HepG2 (cell line): ENCODE measurements around the gene MRPL14. TPM values are rescaled to one million over a fixed set of nuclear protein-coding genes. Genes with fewer than 3 reads are reported as not detected.
A peak's percentile ranks its signal among the peaks of the same experiment; 100 is the strongest.

Experiments
- GABPA ChIP-seq, 2 experiments: IDR thresholded peaks; 2 replicates each; pipeline ENCODE4 v1.6.1; 2011 to 2016; ENCODE audit warnings: low read depth in 2 of 2, low read length in 1 of 2, missing biosample characterization in 1 of 2, missing genetic modification characterization in 1 of 2
- KAT7 ChIP-seq: IDR thresholded peaks from 2 replicates; pipeline ENCODE4 v1.6.1; 2018; ENCODE audit warnings: borderline replicate concordance, missing compliant biosample characterization
- NONO ChIP-seq, 2 experiments: fragments of 450-650 bp in 1 of 2; sonication (generic) in 1 of 2; formaldehyde crosslinking in 1 of 2; IDR thresholded peaks in 1 of 2; conservative IDR thresholded peaks in 1 of 2; 2 replicates each; pipeline versions ENCODE4 v1.6.1 to v1.8.0; 2017 to 2022; ENCODE audit warnings: mild to moderate bottlenecking in 1 of 2, missing genetic modification reagents in 1 of 2, moderate library complexity in 1 of 2
- RFX5 ChIP-seq: IDR thresholded peaks from 2 replicates; pipeline ENCODE4 v1.6.1; 2011; ENCODE audit warnings: low read depth, low read length, improper control_type of control experiment
- TBL1XR1 ChIP-seq: fragments of 150-350 bp; IDR thresholded peaks from 2 replicates; pipeline ENCODE4 v1.6.1; 2014; ENCODE audit warnings: borderline replicate concordance, low read length; ENCODE audit not compliant: partially characterized antibody
- TBX2 ChIP-seq: sonication (generic); formaldehyde crosslinking; IDR thresholded peaks from 2 replicates; pipeline ENCODE4 v1.5.0; 2020; ENCODE audit warnings: missing genetic modification reagents, mild to moderate bottlenecking, borderline replicate concordance
- TCF12 ChIP-seq, 2 experiments: fragments of 450-650 bp in 1 of 2; sonication (generic) in 1 of 2; formaldehyde crosslinking in 1 of 2; IDR thresholded peaks; 2 replicates each; pipeline versions ENCODE4 v1.6.1 to v1.8.0; 2017 to 2022; ENCODE audit warnings: antibody characterized with exemption in 1 of 2, mild to moderate bottlenecking in 1 of 2, missing genetic modification reagents in 1 of 2, moderate library complexity in 1 of 2
- TEAD3 ChIP-seq: optimal IDR thresholded peaks from 2 replicates; pipeline ENCODE3; 2016; ENCODE audit warnings: borderline replicate concordance
- YEATS4 ChIP-seq: sonication (generic); formaldehyde crosslinking; IDR thresholded peaks from 2 replicates; pipeline ENCODE4 v1.4.0; 2020; ENCODE audit warnings: missing genetic modification reagents, borderline replicate concordance
- ZNF121 ChIP-seq: sonication (generic); formaldehyde crosslinking; IDR thresholded peaks from 2 replicates; pipeline ENCODE4 v1.5.0; 2020; ENCODE audit warnings: mild to moderate bottlenecking, missing genetic modification reagents
- ZNF230 ChIP-seq: sonication (generic); formaldehyde crosslinking; IDR thresholded peaks from 2 replicates; pipeline ENCODE4 v1.4.0; 2020; ENCODE audit warnings: mild to moderate bottlenecking, missing genetic modification reagents
- ZNF451 ChIP-seq: sonication (generic); formaldehyde crosslinking; IDR thresholded peaks from 2 replicates; pipeline ENCODE4 v1.5.0; 2020; ENCODE audit warnings: mild to moderate bottlenecking, missing genetic modification reagents
- ZSCAN30 ChIP-seq: sonication (generic); formaldehyde crosslinking; IDR thresholded peaks from 2 replicates; pipeline ENCODE4 v1.5.0; 2020; ENCODE audit warnings: mild to moderate bottlenecking, missing genetic modification reagents
- polyA plus RNA-seq, 8 experiments: library from polyadenylated mRNA; depleted of rRNA in 3 of 8; stranded (reverse) in 7 of 8; unstranded in 1 of 8; fragments of >200 nt; fragmentation: Illumina TruSeq in 4 of 8; extraction: Trizol in 4 of 8; gene quantifications; 2 replicates each; pipeline versions ENCODE4 v1.2.1 to v1.2.3, GENCODE V29; 2011 to 2016; ENCODE audit warnings: low read depth in 4 of 8, missing spikeins in 1 of 8, mixed read lengths in 1 of 8; ENCODE audit not compliant: insufficient read depth in 1 of 8
- total RNA-seq, 5 experiments: library from RNA; depleted of rRNA; stranded (reverse); fragments of >200 nt; fragmentation: Illumina TruSeq; extraction: Trizol; gene quantifications; 2 replicates each; pipeline ENCODE4 v1.2.3, GENCODE V29; 2016; ENCODE audit warnings: low read depth in 1 of 5
- TF ChIP-seq, protein P1 (sequence below): sonication (generic); formaldehyde crosslinking; IDR thresholded peaks from 2 replicates; pipeline ENCODE4 v1.5.1; 2020; ENCODE audit warnings: mild to moderate bottlenecking, missing genetic modification reagents, moderate library complexity
- TF ChIP-seq, protein P2 (sequence below): sonication (generic); formaldehyde crosslinking; IDR thresholded peaks from 2 replicates; pipeline ENCODE4 v1.5.0; 2020; ENCODE audit warnings: missing genetic modification reagents
- TF ChIP-seq, protein P3 (sequence below): sonication (generic); formaldehyde crosslinking; IDR thresholded peaks from 2 replicates; pipeline ENCODE4 v1.8.1; 2022; ENCODE audit warnings: low read depth, mild to moderate bottlenecking, missing genetic modification reagents

Gene MRPL14
- total and polyA plus RNA-seq, 2 of the 13 experiments (the other 11 are each of a cell fraction or from before 2014, with no cell fraction given), result 157 to 178 TPM

DNA sequence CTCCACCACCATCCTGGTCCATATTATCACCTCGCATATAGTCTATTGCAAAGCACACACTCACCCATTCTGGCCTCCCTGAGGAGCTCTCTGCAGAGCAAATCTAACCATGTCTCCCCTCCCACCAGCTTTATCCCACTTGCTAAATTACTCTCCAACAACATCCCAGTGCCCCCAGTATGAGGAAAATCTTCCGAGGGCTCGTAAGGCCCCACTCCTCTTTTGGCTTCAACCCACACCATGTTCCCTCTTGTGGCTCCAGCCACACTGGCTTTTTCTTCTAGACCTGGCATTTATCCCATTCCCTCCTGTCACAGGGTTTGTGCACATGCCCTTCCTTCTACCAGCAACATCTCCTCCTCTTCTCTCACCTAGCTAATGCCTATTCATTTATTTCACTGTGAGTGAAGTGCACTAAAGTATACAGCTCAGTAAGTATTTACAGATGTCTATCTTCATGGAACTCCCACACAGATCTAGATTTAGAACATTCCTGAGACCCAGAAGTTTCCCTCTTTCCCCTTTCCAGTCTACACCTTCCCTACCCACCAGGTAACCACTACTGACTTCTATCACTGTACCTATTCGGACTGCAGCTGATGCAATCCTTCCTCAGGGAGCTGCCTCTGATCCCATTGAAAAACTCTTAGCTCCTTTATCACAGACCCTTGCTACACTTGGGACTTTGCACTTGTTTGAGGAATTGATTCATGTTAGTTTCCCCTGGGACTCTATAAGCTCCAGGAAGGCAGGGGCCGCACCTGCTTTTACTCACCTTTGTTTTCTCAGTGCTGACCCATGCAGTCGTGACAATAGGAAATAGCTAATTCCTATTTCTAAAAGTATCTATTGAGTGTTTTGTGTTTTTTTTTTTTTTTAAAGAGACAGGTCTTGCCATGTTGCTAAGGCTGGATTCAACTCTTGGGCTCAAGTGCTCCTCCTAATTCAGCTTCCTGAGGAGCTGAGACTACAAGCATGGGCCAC lies 15.5 kb downstream of the MRPL14 start (continued):
- TF ChIP-seq ZSCAN30 (CRISPR knock-in tag), result 0 out of 2 replicates have a peak, but pooled peaks have one; percentile 69
- TF ChIP-seq, protein P1, sequence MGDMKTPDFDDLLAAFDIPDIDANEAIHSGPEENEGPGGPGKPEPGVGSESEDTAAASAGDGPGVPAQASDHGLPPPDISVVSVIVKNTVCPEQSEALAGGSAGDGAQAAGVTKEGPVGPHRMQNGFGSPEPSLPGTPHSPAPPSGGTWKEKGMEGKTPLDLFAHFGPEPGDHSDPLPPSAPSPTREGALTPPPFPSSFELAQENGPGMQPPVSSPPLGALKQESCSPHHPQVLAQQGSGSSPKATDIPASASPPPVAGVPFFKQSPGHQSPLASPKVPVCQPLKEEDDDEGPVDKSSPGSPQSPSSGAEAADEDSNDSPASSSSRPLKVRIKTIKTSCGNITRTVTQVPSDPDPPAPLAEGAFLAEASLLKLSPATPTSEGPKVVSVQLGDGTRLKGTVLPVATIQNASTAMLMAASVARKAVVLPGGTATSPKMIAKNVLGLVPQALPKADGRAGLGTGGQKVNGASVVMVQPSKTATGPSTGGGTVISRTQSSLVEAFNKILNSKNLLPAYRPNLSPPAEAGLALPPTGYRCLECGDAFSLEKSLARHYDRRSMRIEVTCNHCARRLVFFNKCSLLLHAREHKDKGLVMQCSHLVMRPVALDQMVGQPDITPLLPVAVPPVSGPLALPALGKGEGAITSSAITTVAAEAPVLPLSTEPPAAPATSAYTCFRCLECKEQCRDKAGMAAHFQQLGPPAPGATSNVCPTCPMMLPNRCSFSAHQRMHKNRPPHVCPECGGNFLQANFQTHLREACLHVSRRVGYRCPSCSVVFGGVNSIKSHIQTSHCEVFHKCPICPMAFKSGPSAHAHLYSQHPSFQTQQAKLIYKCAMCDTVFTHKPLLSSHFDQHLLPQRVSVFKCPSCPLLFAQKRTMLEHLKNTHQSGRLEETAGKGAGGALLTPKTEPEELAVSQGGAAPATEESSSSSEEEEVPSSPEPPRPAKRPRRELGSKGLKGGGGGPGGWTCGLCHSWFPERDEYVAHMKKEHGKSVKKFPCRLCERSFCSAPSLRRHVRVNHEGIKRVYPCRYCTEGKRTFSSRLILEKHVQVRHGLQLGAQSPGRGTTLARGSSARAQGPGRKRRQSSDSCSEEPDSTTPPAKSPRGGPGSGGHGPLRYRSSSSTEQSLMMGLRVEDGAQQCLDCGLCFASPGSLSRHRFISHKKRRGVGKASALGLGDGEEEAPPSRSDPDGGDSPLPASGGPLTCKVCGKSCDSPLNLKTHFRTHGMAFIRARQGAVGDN (CRISPR knock-in tag), result no peak
- TF ChIP-seq, protein P2, sequence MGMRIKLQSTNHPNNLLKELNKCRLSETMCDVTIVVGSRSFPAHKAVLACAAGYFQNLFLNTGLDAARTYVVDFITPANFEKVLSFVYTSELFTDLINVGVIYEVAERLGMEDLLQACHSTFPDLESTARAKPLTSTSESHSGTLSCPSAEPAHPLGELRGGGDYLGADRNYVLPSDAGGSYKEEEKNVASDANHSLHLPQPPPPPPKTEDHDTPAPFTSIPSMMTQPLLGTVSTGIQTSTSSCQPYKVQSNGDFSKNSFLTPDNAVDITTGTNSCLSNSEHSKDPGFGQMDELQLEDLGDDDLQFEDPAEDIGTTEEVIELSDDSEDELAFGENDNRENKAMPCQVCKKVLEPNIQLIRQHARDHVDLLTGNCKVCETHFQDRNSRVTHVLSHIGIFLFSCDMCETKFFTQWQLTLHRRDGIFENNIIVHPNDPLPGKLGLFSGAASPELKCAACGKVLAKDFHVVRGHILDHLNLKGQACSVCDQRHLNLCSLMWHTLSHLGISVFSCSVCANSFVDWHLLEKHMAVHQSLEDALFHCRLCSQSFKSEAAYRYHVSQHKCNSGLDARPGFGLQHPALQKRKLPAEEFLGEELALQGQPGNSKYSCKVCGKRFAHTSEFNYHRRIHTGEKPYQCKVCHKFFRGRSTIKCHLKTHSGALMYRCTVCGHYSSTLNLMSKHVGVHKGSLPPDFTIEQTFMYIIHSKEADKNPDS (CRISPR knock-in tag), result 0 out of 2 replicates have a peak, but pooled peaks have one; percentile 44
- TF ChIP-seq RFX5, result no peak
- no peak for TF ChIP-seq NONO (IDR thresholded peaks at IDR 0.05)
- peak; percentile 88 for TF ChIP-seq NONO (CRISPR knock-in tag; conservative IDR thresholded peaks at IDR 0.05)
- TF ChIP-seq TBX2 (CRISPR knock-in tag), result peak; percentile 84
- TF ChIP-seq TEAD3, result peak; percentile 62
- no peak for TF ChIP-seq TCF12 (IDR thresholded peaks at IDR 0.05)
- TF ChIP-seq TCF12 (CRISPR knock-in tag; IDR thresholded peaks at IDR 0.05), result 0 out of 2 replicates have a peak, but pooled peaks have one; percentile 62
- TF ChIP-seq ZNF451 (CRISPR knock-in tag), result 0 out of 2 replicates have a peak, but pooled peaks have one; percentile 47
- TF ChIP-seq GABPA (IDR thresholded peaks at IDR 0.05; ENCODE audit: low read depth, low read length), result no peak
- peak; percentile 47; the same call in 1 of the 2 replicates for TF ChIP-seq GABPA (CRISPR knock-in tag; IDR thresholded peaks at IDR 0.05; ENCODE audit: low read depth)
- 0 out of 2 replicates have a peak, but pooled peaks have one; percentile 35 for TF ChIP-seq KAT7
- TF ChIP-seq, protein P3, sequence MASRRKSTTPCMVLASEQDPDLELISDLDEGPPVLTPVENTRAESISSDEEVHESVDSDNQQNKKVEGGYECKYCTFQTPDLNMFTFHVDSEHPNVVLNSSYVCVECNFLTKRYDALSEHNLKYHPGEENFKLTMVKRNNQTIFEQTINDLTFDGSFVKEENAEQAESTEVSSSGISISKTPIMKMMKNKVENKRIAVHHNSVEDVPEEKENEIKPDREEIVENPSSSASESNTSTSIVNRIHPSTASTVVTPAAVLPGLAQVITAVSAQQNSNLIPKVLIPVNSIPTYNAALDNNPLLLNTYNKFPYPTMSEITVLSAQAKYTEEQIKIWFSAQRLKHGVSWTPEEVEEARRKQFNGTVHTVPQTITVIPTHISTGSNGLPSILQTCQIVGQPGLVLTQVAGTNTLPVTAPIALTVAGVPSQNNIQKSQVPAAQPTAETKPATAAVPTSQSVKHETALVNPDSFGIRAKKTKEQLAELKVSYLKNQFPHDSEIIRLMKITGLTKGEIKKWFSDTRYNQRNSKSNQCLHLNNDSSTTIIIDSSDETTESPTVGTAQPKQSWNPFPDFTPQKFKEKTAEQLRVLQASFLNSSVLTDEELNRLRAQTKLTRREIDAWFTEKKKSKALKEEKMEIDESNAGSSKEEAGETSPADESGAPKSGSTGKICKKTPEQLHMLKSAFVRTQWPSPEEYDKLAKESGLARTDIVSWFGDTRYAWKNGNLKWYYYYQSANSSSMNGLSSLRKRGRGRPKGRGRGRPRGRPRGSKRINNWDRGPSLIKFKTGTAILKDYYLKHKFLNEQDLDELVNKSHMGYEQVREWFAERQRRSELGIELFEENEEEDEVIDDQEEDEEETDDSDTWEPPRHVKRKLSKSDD, result 0 out of 2 replicates have a peak, but pooled peaks have one; percentile 10
- TF ChIP-seq ZNF230 (CRISPR knock-in tag), result 0 out of 2 replicates have a peak, but pooled peaks have one; percentile 39
- peak; percentile 27 for TF ChIP-seq TBL1XR1
- TF ChIP-seq YEATS4 (CRISPR knock-in tag), result peak; percentile 47; the same call in 1 of the 2 replicates
- TF ChIP-seq ZNF121 (CRISPR knock-in tag), result 0 out of 2 replicates have a peak, but pooled peaks have one; percentile 16
